ENCODE measurements around the gene RNF43.

The RNF43 gene

DNA sequence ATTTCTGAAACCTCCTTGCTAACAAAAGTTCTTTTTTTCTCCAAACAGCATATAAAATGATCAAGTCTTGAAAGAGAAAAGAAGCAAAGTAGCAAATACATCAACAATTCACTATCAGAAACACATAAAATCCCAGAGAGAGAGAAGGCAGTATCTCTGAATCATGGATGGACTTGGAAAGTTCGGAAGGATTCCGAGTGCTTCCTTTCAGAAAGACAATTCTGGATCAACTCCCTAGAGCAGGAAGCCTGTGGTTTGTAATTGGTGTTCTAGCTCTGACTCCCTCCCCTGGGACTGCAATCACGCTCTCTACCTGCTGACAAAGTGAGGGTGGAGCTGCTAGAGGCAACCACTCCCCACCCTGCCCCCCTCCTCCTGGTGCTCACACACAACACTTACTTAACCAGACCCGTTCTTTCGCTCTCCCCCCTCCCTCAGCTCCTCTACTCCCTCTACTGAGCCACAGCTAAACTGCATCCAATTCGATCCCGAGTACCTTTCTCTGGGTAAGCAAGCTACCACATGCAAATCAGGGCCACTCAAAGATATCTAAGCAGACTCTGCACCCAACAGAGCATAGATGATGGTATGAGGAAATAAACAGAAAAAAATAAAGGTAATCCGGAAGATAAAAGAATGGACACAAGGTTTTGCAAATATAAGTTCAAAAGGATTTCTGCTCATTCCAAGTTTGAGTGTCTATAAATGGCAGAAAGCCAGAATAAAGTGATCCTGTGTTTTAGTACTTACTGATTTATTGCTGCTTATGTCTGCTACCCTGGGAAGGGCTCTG is at the start of gene RNF43:
Gene RNF43 (minus strand): TSS at position 235 of the 793 bp plus-strand sequence. CDS start 1,957 bp downstream, outside the sequence.
- DNase-seq: peak; percentile 62 to 90

DNA sequence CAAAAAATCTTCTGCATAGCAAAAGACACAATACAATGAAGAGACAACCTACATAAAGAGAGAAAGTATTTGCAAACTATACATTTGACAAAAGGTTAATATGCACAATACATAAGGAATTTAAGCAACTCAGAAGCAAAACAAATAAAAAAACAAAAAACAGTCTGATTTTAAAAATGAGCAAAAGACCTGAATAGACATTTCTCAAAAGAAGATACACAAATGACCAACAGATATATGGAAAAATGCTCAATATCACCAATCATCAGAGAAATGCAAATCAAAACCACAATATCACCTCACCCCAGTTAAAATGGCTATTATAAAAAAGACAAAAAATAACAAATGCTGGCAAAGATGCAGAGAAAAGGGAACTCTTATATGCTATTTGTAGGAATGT is 38.2 kb upstream of the RNF43 start:
- DNase-seq: no peak

DNA sequence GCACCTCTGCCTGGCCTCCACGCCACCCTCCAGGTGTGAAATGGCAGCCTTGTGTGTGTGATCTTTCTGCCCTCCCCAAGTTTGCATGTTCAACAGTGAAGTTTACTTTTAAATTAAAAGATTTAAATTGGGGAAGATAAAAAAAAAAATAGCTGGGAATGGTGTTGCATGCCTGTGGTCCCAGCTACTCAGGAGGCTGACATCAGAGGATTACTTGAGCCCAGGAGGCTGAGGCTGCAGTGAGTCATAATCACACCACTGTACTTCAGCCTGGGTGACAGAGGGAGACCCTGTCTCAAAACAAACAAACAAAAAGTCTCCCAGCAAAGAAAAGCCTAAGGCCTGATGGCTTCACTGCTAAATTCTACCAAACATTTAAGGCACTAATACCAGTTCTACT is 35.4 kb upstream of the RNF43 start:
- no peak for DNase-seq

DNA sequence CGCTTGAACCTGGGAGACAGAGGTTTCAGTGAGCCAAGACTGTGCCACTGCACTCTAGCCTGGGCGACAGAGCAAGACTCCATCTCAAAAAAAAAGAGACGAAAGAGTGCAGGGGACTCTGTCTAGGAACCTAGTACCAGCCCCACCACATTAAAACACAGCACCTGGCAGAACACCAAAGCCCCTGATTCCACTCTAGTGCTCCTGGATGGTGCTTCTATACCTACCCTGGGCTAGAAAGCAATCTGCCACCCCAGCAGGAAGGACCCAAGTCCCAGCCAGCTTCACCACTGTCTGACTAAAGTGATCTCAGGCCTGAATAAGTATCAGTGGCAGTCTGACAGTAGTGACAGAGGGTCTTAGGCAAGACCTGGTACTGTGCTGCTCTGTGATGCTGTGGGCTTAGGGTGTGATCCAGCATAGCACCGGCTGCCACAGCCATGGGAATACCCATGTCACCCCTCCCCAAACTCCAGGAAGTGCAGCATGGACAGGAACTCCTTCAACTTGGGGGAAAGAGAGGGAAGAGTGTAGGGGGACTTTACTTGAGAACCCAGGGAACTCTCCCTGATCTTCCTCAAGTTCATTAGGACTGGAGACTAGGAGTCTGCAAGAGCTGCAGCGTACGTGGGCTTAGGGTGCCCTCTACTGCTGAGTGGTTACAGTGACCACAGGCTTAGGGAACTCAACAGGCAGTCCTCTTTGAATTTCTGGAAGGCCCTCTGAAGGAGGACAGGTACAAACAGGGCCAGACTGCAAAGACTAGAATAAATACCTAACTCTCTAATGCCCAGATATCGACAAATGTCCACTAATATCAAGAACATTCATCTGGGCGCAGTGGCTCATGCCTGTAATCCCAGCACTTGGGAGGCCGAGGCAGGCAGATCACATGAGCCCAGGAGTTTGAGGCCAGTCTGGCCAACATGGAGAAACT is 30.0 kb upstream of the RNF43 start:
- DNase-seq: peak; percentile 32 to 72

DNA sequence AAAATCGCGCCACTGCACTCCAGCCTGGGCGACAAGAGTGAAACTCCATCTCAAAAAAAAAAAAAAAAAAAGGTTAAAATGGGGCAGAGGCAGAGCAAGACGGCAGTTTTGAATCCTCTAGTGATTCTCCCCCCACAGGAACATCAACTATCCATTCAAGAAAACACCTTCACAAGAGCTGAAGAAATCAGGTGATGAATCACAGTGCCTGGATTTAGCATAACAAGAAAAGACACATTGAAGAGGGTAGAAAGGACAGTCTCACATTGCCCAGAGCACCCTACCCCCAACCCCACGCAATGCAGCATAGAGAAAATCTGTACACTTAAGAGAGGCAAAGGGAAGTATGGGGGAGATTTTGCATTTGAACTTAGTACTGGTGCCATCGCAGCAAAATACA is 28.8 kb upstream of the RNF43 start:
- DNase-seq: no peak

DNA sequence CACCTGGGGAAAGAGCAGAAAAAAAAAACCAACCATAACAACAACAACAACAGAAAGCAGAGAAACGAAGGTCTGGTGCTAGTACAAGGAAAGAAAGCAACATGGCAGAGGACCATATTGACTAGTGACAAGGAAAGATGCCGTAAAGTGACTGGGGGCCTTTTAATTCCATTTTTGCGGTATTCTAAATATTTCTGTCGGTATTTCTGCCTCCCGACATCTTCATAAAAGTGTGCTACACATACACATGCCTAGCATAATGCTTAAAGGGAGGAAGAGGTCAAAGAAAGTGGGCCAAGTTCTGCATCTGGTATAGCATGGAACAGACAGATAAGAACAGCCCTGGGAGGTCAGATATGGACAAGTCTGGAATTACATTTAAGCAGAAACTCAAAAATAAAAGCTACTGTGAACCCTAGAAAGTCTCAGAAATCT is 19.5 kb upstream of the RNF43 start:
- DNase-seq: no peak

DNA sequence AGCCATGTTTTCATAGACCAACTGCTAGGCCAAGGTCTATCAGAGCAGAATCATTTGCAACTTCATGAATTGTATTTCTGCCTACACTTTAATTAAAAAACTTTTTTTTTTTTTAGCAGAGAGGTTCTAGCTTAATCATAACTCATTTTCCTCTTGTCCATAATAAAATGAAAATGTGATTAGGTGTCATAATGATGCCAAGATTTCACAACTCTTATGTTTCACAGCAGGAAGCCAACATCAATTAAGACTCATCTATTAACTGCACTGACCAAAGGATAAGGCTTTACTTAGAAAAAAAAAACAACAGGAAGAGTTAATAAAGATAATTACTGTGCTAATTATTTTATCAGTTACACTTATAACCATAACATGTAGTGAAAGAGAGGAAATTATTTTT is 18.9 kb upstream of the RNF43 start:
- DNase-seq: no peak

DNA sequence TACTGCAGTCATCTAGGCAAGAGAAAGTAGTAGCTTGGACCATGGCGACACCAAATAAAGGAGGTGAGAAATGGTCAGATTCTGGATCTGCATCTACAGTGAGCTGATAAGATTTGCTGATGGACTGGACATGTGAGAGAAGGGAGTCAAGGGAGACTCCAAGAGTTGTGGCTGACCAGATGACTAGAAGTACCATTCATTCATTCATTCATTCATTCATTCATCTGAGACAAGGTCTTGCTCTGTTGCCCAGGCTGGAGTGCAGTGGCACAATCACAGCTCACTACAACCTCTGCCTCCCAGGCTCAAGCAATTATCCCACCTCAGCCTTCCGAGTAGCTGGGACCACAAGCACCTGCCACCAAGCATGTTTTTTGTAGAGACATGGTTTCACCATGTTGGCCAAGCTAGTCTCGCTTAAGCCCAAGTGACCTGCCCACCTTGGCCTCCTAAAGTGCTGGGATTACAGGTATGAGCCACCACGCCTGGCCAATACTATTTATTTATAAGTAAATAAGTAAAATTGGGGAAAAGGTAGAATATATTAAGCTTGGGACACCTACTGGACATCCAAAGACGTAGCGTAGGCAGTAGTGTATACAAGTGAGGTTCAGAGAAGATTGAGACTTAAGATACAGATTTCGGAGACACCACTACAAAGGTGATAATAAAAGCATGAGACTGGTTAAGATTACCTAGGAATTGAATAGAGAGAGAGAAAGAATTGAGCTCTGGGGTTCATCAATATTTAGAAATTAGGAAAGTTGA is 15.7 kb upstream of the RNF43 start:
- no peak for DNase-seq

DNA sequence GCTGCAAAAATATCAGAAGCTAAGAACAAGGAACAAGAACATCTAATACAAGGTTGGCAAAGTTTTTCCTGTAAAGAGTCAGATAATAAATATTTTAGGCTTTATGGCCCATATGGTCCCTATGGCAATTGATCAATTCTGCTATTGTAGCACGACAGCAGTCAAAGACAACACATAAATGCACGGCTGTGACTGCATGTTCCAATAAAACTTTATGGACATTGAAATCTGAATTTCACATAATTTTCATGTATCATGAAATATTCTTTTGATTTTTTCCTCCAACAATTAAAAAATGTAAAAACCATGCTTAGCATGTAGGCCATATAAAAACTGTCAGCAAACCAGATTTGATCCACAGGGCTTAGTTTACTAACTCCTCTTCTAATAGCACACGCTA is 10.5 kb upstream of the RNF43 start:
- no peak for DNase-seq

DNA sequence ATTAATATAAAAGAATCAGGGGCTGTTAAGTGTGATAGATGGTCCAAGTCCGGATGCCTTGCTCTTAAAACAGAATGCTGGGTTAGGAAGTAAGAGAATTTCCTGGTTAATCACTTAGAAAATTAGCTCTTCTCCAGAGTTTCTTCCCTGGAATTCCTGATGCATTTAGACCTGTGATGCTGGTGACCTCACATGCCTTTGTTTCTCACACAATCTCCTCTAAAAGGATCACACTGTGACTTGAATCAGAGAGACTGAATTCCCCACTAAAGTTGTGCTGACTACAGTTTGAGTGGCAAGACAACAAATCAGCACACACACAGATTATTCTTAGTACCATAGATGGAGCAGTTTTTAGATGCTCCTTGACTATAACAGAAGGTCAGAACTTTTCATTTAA is 4.4 kb upstream of the RNF43 start:
- no peak for DNase-seq

DNA sequence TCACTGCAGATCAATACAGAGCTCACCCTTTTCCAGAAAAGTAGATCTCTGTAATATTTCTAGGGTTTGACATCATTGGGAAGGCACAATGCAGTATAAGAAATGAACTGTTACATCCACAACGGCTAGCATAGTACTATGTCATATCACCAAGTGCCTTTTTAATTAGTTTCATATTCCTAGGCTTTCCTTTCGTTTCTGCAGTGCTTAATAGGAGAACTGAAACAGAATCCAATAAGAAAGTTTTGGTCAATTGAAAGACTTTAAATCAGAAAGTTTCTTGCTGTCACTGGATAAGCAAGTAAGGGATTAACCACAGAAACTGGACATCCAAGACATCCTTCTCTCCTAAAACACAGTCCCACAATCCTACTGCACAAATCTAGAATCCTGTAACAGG is 3.5 kb upstream of the RNF43 start:
- DNase-seq: no peak

DNA sequence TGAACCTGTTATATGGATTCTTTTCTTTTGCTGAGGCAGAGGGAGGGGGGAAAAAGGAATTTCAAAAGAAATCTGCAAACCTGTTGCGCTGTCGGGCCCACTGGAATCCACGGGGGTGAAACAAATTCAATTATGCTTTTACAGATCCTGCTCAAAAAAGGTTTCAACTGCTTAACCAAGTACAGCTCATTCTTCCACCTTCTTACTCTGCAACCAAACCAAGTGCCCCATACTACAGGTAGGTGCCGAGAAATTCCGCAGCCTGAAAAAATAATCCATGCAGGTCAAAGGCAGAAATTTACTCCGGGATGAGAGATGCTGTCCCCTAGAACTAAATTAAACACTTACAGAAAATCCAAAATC is 416 bp downstream of the RNF43 start:
- no peak for DNase-seq

DNA sequence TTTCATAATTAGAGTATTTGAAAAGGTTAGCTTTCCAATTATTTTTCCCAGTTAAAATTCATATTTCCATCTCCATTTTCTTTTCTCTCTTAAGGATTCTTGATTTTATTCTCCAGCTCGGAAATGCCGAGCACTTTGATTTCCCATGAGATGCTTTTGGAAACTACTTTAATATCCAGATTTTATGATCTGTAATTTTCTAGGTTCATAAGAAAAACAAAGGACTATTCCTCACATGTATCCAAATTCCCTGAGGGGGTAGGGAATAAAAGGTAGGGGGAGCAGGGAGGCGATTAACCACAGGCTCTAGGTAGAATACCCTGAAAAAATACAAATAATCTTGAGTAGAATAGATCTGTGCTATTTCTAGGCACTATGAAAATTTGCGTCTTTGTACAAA is 938 bp downstream of the RNF43 start:
- no peak for DNase-seq

DNA sequence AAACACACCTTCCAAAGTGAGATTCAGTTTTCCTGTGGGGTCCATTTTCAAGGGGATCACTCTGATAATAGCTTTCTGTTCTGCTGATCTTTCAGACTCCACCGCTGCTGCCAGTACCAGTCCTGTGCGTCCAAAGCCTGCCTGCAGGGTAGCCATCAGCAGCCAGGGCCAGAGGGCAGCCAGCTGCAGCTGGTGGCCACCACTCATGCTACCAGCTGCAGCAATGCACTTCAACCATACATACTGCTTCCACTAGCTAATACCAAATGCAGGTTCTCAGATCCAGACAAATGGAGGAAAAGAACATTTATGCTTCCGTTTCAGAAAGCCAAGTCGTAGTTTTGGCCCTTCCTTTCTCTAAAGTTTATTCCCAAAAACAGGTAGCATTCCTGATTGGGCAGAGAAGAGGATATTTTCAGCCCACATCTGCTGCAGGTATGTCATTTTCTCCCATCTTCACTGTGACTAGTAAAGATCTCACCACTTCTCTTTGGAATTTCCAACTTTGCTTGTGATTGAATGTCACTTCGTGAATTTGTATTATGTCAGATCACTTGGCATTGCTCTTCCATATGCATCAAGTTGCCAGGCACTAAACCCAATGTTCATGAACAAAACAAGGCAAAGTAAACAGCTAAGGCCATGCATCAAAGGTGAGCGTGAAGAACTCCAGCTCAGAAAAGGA is 1.8 kb downstream of the RNF43 start:
- no peak for DNase-seq

DNA sequence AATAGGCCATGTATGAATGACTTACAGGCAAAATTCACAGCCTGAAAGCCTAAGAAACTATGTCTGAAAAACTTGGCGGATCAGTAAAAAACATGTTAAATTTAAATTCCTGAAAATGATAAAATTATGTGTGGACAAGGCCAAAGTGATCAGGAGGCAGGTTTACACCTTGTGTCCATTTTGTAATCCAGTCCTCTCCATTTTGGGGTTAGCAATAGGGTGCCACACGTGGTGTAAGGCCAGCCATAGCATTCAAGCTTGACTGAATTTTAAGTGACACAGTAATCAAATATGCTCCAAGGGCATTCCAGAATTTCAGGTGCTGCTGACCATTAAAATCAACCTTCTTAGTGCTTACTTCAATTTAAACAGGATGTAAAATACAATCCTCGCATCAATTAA is 2.7 kb downstream of the RNF43 start:
- no peak for DNase-seq

DNA sequence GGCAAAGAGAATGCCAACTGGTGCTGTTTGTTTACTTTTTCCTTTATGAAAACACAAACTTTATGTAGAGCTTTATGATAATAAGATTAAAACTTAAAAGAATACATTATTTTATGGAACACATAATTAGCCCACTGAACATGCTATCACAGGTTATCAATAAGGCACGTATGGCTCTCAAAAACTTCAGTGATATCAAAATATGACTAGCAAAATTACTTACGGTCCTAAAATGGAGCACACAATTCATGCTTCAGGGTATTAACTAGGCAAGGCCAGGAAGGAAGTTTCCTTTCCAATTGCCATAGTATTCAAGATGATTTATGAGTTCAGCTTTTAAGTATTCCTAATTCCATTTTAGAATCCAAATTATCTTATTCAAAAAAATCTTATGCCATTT is 3.6 kb downstream of the RNF43 start:
- no peak for DNase-seq

DNA sequence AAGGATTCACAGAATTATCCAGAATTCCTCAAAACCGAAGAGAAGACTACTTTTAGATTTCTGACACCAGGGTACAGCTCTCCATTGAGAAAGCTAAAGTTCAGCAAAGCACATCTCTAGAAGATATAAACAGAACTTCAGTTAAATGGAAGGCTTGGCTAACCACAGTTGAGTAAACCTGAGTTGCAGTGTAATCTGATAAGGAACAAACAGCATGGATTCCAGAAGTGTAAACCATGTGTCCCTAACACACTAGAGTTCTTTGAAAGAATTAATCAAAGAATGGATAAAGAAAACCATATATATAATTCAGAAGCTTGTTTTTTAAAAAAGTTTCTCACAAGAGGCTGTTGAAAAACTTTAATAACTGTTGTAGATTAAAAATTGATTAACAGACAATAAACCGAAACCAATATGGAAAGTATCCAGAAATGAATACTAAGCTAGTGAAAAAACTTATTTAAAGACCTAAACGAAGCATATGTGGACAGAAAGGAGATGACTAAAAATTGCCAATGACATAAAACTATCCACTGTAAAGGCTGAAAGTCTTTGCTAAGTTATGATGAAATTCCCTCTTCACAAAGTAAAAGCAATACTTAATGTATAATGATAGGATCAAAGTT is 4.3 kb downstream of the RNF43 start:
- DNase-seq: no peak

DNA sequence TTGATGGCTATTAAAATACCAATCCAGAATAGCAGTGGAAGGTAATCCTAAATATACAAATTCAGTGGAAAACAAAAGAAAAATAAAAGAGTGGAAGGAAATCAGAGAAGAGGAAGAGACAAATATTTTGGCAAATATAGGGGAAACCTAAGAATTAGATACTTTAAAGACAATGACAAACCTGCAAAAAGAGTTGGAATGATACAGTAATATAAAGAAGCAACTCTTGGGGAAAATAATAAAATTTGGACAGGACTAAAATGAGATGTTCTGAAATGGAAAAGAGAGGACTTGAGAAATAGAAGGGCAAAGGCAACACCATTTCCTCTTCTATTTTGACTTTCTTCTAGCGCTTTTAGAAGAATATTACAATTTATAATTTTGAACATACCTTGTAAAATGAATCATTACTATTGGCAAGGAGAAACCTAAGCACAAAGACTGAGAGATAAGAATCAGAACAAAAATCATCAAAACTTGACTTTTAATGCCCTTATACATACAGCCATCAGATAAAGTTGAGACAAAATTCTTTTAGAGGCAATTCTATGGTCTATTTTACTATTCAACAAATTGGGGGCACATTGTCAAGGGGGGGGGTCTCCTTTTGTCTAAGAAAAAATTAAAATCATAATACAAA is 5.2 kb downstream of the RNF43 start:
- DNase-seq: no peak

DNA sequence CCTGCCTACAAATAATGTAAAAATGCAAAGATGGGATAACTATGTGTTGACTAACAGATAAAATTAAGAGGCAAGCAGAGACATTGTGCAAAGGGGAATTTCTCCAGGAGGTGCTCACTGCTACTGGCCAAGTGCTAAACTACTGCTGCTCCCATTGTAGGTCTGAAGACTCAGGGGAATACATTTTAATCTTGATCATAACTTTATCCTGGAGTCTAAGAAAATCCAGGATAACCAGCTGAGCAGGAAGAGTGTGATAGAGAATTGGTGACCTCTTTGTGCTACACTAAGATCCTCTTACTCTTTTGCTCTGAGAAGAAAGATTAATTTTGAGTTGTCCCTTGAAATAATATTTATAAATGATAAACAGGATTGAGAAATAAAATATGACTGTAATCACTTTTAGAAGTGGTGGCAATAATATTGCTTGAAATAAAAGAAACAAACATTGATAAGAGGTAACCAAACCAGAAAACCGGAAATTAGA is 5.9 kb downstream of the RNF43 start:
- no peak for DNase-seq

DNA sequence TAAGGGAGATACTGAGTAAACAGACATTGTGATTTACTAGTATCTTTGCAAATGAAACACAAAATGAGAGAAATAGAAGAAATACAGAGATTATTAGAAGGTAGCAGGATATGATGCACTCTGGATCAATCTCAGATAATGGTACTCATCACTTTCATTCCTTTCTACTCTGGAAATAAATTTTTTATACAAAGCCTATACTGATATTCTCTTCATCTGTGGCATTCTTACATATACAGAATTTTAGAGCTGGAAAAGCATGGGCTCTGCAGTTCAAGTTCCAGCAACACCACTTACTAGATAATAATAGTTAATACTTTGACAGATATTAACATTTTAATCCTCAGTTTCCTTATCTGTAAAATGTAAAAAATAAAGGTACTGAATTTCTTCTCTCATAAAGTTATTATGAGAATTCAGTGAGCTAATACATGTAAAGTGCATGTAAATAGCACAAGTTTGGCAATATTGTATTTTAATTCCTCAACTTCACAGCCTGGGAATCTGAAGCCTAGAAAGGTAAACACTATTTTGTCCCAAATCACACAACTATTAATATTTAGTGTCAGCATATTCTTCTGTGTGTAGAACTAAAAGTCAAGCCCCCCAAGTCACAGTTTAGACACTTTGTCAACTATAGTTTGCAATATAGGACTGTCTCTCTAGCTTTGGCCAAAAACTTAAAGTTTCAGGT is 6.5 kb downstream of the RNF43 start:
- DNase-seq: no peak

DNA sequence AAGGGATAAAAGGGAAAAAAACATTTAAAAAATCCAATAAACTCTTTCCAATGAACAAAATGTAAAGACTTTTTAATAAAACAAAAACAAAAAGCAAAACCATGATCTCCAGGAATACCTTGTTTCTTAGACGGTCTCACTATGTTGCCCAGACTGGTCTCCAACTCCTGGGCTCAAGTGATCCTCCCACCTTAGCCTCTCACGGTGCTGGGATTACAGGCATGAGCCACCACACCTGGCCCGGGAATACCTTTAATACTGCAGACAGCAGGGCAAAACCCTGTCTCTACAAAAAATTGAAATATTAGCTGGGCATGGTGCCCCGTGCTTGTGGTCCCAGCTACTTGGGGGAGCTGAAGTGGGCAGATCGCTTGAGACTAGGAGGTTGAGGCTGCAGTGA is 7.9 kb downstream of the RNF43 start:
- no peak for DNase-seq

Measured in SW 1271 (cell line).